Measurements from ENCODE around the gene CIT.
"Not testable (repeated sequence)": the region's sequence is repeated elsewhere in the genome, so short reads cannot be mapped to it uniquely, and the experiment has no call there.

DNA sequence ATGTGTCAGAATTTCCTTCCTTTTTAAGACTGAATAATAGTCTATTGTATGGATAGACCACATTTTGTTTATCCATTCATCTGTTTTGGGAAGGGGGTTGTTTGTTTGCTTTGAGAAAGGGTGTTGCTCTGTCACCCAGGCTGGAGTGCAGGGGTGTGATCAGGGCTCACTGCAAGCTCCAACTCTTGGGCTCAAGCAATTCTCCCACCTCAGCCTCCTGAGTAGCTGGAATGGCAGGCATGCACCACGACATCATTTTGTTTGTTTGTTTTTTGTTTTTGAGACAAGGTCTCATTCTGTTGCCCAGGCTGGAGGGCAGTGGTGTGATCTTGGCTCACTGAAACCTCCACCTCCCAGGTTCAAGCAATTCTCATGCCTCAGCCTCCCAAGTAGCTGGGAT lies 15.5 kb upstream of the CIT start:
- not testable (repeated sequence) for TF ChIP-seq EZH2 (IDR thresholded peaks at IDR 0.05; ENCODE audit: borderline replicate concordance, low read length)
- TF ChIP-seq, protein P1, sequence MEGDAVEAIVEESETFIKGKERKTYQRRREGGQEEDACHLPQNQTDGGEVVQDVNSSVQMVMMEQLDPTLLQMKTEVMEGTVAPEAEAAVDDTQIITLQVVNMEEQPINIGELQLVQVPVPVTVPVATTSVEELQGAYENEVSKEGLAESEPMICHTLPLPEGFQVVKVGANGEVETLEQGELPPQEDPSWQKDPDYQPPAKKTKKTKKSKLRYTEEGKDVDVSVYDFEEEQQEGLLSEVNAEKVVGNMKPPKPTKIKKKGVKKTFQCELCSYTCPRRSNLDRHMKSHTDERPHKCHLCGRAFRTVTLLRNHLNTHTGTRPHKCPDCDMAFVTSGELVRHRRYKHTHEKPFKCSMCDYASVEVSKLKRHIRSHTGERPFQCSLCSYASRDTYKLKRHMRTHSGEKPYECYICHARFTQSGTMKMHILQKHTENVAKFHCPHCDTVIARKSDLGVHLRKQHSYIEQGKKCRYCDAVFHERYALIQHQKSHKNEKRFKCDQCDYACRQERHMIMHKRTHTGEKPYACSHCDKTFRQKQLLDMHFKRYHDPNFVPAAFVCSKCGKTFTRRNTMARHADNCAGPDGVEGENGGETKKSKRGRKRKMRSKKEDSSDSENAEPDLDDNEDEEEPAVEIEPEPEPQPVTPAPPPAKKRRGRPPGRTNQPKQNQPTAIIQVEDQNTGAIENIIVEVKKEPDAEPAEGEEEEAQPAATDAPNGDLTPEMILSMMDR (IDR thresholded peaks at IDR 0.05; ENCODE audit: low read length): not testable (repeated sequence)

Data from OCI-LY1 (cell line).